SK-N-MC (cell line): ENCODE results near the gene CRIM1.

ENCODE experiments used
- EZH2 ChIP-seq: fragments of 200-600 bp; sonication (generic); IDR thresholded peaks from one replicate; pipeline ENCODE4 v1.6.1; 2017; ENCODE audit warnings: antibody characterized with exemption
- FOXP2 ChIP-seq: optimal IDR thresholded peaks from 2 replicates; pipeline ENCODE3; 2011; ENCODE audit warnings: mild to moderate bottlenecking, moderate library complexity; ENCODE audit not compliant: insufficient read depth; ENCODE audit errors: extremely low read length, control extremely low read depth
- POLR2AphosphoS5 ChIP-seq: IDR thresholded peaks from 2 replicates; pipeline ENCODE4 v1.6.1; 2012; ENCODE audit warnings: mild to moderate bottlenecking, low read depth, low read length, borderline replicate concordance

- no peak for TF ChIP-seq EZH2
- no peak for TF ChIP-seq POLR2AphosphoS5
- no peak for TF ChIP-seq FOXP2
These were observed 199.0 kb downstream of the CRIM1 start for GRCh38 chr2:36554531-36554930.
